Left lung (tissue), 10 donors: ENCODE data around the gene SNX25. TPM values are rescaled to one million over a fixed set of nuclear protein-coding genes. Genes with fewer than 3 reads are reported as not detected.
"Not testable (repeated sequence)": the region's sequence is repeated elsewhere in the genome, so short reads cannot be mapped to it uniquely, and the experiment has no call there.

Source experiments
- ATAC-seq: fragments of 200-7000 bp; cut with Tn5 transposase; one replicate; pipeline ENCODE4 v1.9.1; 2020; ENCODE audit warnings: moderate library complexity
- DNase-seq, 4 donors: peaks; one replicate each; pipeline ENCODE4 v3.0.0-alpha.2; 2013 to 2020
- H3K27ac ChIP-seq, 2 donors: fragments of 200-600 bp; sonication (generic) in 1 of 2; one replicate each; pipeline versions ENCODE4 v1.5.0 to v1.8.0; 2020 to 2021
- H3K27me3 ChIP-seq, 2 donors: fragments of 200-600 bp; sonication (generic) in 1 of 2; one replicate each; pipeline versions ENCODE4 v1.5.0 to v1.8.0; 2020 to 2021
- H3K36me3 ChIP-seq, 2 donors: fragments of 200-600 bp; sonication (generic) in 1 of 2; one replicate each; pipeline versions ENCODE4 v1.5.0 to v1.8.0; 2020 to 2021
- H3K4me1 ChIP-seq, 2 donors: fragments of 200-600 bp; one replicate each; pipeline ENCODE4 v1.8.0; 2021
- H3K4me3 ChIP-seq, 2 donors: fragments of 200-600 bp; sonication (generic) in 1 of 2; one replicate each; pipeline versions ENCODE4 v1.5.0 to v1.8.0; 2020 to 2021; ENCODE audit warnings: mild to moderate bottlenecking in 1 of 2
- H3K9me3 ChIP-seq, 2 donors: fragments of 200-600 bp; sonication (generic) in 1 of 2; one replicate each; pipeline versions ENCODE4 v1.5.0 to v1.8.0; 2020 to 2021
- intact Hi-C, 2 donors: fragments of 100-400 bp; cut with DNase I; formaldehyde crosslinking; loops; one replicate each; pipeline versions ENCODE4 v1.11.2 to v1.14.2; 2022
- polyA plus RNA-seq, 6 donors: library from polyadenylated mRNA; unstranded; fragments of 120-200 nt; gene quantifications; one replicate each; pipeline ENCODE4 v1.2.1, GENCODE V29; 2013; ENCODE audit not compliant: insufficient read length in 6 of 6
- total RNA-seq, 2 donors: library from RNA; stranded (reverse); fragmentation: NEBNext Ultra II Directional; extraction: Animal tissue kit (Norgen Biotek cat#: 25700); gene quantifications; one replicate each; pipeline ENCODE4 v1.2.1, GENCODE V29; 2021
- TF ChIP-seq, protein P1 (sequence below), 2 donors: fragments of 200-600 bp; sonication (generic) in 1 of 2; IDR thresholded peaks; one replicate each; pipeline versions ENCODE4 v1.5.0 to v1.8.0; 2021; ENCODE audit warnings: antibody characterized with exemption in 2 of 2
- donor health status: DM: no; HTN: yes; CAD: no.
- donor health status: DM: no; HTN: no; CAD: no.

SNX25 gene
- total and polyA plus RNA-seq, 8 donors: 15.5 to 122 (median 18.9) TPM

- intact Hi-C loops: no loop called here
- Histone ChIP-seq H3K27ac (no peak overlapping the region), H3K27me3 (no peaks in the 10 kb centered on the region), H3K9me3 (no peaks in the 10 kb centered on the region), H3K36me3 (no peaks in the 10 kb centered on the region), H3K4me1 (peaks cover 0 to 28% of the 10 kb centered on the region in 2 donors), H3K4me3 (no peak overlapping the region)
- ATAC-seq: no peak
- no peak for DNase-seq
- TF ChIP-seq, protein P1, sequence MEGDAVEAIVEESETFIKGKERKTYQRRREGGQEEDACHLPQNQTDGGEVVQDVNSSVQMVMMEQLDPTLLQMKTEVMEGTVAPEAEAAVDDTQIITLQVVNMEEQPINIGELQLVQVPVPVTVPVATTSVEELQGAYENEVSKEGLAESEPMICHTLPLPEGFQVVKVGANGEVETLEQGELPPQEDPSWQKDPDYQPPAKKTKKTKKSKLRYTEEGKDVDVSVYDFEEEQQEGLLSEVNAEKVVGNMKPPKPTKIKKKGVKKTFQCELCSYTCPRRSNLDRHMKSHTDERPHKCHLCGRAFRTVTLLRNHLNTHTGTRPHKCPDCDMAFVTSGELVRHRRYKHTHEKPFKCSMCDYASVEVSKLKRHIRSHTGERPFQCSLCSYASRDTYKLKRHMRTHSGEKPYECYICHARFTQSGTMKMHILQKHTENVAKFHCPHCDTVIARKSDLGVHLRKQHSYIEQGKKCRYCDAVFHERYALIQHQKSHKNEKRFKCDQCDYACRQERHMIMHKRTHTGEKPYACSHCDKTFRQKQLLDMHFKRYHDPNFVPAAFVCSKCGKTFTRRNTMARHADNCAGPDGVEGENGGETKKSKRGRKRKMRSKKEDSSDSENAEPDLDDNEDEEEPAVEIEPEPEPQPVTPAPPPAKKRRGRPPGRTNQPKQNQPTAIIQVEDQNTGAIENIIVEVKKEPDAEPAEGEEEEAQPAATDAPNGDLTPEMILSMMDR (IDR thresholded peaks at IDR 0.05): no peak
These were observed 46.5 kb downstream of the SNX25 start for GRCh38 chr4:185255868-185256267.

- H3K9me3 ChIP-seq: no peaks in the 10 kb centered on the region
- TF ChIP-seq, protein P1 (IDR thresholded peaks at IDR 0.05): no peak
- H3K4me1 ChIP-seq: peaks cover 0 to 28% of the 10 kb centered on the region in 2 donors
- H3K4me3 ChIP-seq: no peak overlapping the region
- DNase-seq (no peak), ATAC-seq (no peak)
- intact Hi-C loops: no loop called here
- H3K36me3 ChIP-seq: no peaks in the 10 kb centered on the region
- H3K27me3 ChIP-seq: no peaks in the 10 kb centered on the region
- no peak overlapping the region for H3K27ac ChIP-seq
These were observed 47.0 kb downstream of the SNX25 start for GRCh38 chr4:185256446-185256845.

DNA sequence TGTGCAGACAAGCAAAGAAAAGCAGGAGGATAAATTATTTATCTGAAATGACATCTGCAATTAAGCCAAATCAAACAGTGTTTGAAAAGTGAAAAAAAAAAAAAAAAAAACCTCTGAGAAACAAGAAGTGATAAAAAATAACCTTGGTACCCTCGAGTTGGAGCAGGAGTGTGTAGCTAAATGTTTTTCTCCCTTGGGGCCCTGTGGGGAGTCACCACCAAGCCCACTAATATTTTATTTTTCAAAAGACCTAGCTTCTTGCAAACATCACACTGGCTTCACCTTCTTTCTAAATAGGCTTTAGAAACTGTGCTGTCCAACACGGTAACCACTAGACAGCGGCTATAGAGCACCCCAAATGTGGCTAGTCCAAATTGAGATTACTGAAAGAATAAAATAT is 47.7 kb downstream of the SNX25 start:
- H3K9me3 ChIP-seq: no peaks in the 10 kb centered on the region
- H3K27me3 ChIP-seq: no peaks in the 10 kb centered on the region
- peaks cover 0 to 28% of the 10 kb centered on the region in 2 donors for H3K4me1 ChIP-seq
- no peak overlapping the region for H3K27ac ChIP-seq
- intact Hi-C loops: no loop called here
- H3K36me3 ChIP-seq: no peaks in the 10 kb centered on the region
- no peak for DNase-seq
- ATAC-seq: no peak
- no peak overlapping the region for H3K4me3 ChIP-seq
- TF ChIP-seq, protein P1 (IDR thresholded peaks at IDR 0.05): no peak

DNA sequence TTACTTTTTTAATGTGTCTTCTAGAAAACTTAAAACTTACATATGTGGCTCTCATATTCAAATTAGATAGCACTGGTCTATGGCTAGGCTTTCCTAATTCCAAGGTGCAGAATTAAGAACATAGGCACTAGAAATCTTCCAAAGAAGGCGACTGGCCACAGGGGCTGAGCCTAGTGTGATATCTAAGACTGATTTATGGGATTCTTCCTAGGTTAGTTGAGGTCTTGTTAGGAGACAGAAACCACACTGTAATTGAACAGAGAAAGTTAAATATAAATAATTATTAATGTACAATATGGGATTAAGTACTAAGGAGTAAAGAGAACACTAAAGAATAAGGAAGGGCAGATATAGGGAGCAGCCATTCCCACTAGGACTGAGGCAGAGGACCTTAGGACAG is 48.3 kb downstream of the SNX25 start:
- H3K27me3 ChIP-seq: no peaks in the 10 kb centered on the region
- no peak overlapping the region for H3K27ac ChIP-seq
- no peak overlapping the region for H3K4me3 ChIP-seq
- H3K9me3 ChIP-seq: no peaks in the 10 kb centered on the region
- DNase-seq (no peak), ATAC-seq (no peak)
- TF ChIP-seq, protein P1 (IDR thresholded peaks at IDR 0.05): no peak
- intact Hi-C loops: no loop called here
- no peaks in the 10 kb centered on the region for H3K36me3 ChIP-seq
- H3K4me1 ChIP-seq: peaks cover 0 to 28% of the 10 kb centered on the region in 2 donors

GRCh38 chr4:185258741-185259140 is 49.3 kb downstream of the SNX25 start:
- H3K27ac ChIP-seq, H3K9me3 ChIP-seq, intact Hi-C loops, H3K36me3 ChIP-seq, H3K4me3 ChIP-seq, DNase-seq, H3K27me3 ChIP-seq: not testable (repeated sequence)
- ATAC-seq: peak; percentile 35
- peaks cover 0 to 28% of the 10 kb centered on the region in 2 donors for H3K4me1 ChIP-seq

- H3K4me1 ChIP-seq: peaks cover 0 to 25% of the 10 kb centered on the region in 2 donors
- DNase-seq: no peak
- no peak overlapping the region for H3K27ac ChIP-seq
- intact Hi-C loops: no loop called here
- no peaks in the 10 kb centered on the region for H3K9me3 ChIP-seq
- H3K27me3 ChIP-seq: no peaks in the 10 kb centered on the region
- no peaks in the 10 kb centered on the region for H3K36me3 ChIP-seq
- TF ChIP-seq, protein P1 (IDR thresholded peaks at IDR 0.05): no peak
- ATAC-seq: no peak
- no peak overlapping the region for H3K4me3 ChIP-seq
These were observed 50.3 kb downstream of the SNX25 start for GRCh38 chr4:185259719-185260118.
